ENCODE results near the gene TCOF1. TPM values are rescaled to one million over a fixed set of nuclear protein-coding genes. Genes with fewer than 3 reads are reported as not detected.

The TCOF1 gene
- total and polyA plus RNA-seq, 2 donors (not counting 3 experiments of a cell fraction or from before 2014, with no cell fraction given), result 11.2 to 52.0 TPM

- intact Hi-C loops (cut with micrococcal nuclease) (no loop called here), dilution Hi-C loops (cut with MboI; ENCODE audit: extremely low pct_ligation_motif_present, low sequenced_read_pairs) (no loop called here)
- BruUV-seq (replicated peaks), result no TSS peak
- H4K20me1 ChIP-seq (replicated peaks; ENCODE audit: control insufficient read depth, extremely low read depth, insufficient read depth, low read length), result no peaks in the 10 kb centered on the region
- CTCF ChIA-PET, result interaction anchor here (1.5 kb wide), 1 partner anchor 9 kb away, joined by 4 read pairs; no protein-coding TSS in a partner anchor
- no peaks in the 10 kb centered on the region for H3K9me3 ChIP-seq (replicated peaks; ENCODE audit: control insufficient read depth, insufficient read depth, low read length)
- H3K4me1 ChIP-seq (ENCODE audit: control insufficient read depth, extremely low read depth, insufficient read depth, low read length), result no peaks in the 10 kb centered on the region
- H3K79me2 ChIP-seq (ENCODE audit: control insufficient read depth, insufficient read depth, low read length), result no peaks in the 10 kb centered on the region
- no peak overlapping the region for H3K27ac ChIP-seq (ENCODE audit: insufficient read depth, low read depth, low read length)
- FAIRE-seq, result no peak
- TF ChIP-seq POLR2A (IDR thresholded peaks at IDR 0.05; ENCODE audit: low read depth, low read length) (no peak), FOS (IDR thresholded peaks at IDR 0.05; ENCODE audit: borderline replicate concordance, insufficient read depth, low read length) (no peak), POLR2AphosphoS5 (IDR thresholded peaks at IDR 0.05; ENCODE audit: insufficient read depth, low read depth, low read length) (no peak), CTCF (IDR thresholded peaks at IDR 0.05; ENCODE audit: extremely low read depth in 1 of 2, insufficient read depth in 1 of 2, low read depth in 1 of 2, low read length in 2 of 2) (no peak), MYC (IDR thresholded peaks at IDR 0.05; ENCODE audit: low read depth, low read length) (no peak), MAX (IDR thresholded peaks at IDR 0.05; ENCODE audit: insufficient read depth, insufficient read length) (no peak), EZH2 (IDR thresholded peaks at IDR 0.05; ENCODE audit: borderline replicate concordance, low read depth, low read length, severe bottlenecking) (no peak), JUN (IDR thresholded peaks at IDR 0.05; ENCODE audit: borderline replicate concordance, insufficient read depth, insufficient read length, low read depth) (no peak), GATA2 (IDR thresholded peaks at IDR 0.05; ENCODE audit: insufficient read depth, insufficient read length, low read depth, low read length) (no peak)
- DNase-seq (ENCODE audit: low read depth, low spot score), result no peak
- H3K9me1 ChIP-seq (replicated peaks; ENCODE audit: control insufficient read depth, extremely low read depth, insufficient read depth, low read length), result no peaks in the 10 kb centered on the region
- H2AFZ ChIP-seq (ENCODE audit: low read depth, low read length), result no peak overlapping the region
- no peak overlapping the region for H3K4me2 ChIP-seq (ENCODE audit: insufficient read depth, low read length)
- no peak overlapping the region for H3K9ac ChIP-seq (replicated peaks; ENCODE audit: extremely low read depth, insufficient read depth, low read length)
- no peaks in the 10 kb centered on the region for H3K36me3 ChIP-seq (ENCODE audit: control insufficient read depth in 2 of 2, extremely low read depth in 1 of 2, insufficient read depth in 2 of 2, low read length in 2 of 2)
- no peak overlapping the region for H3K4me3 ChIP-seq (replicated peaks in 1 of 3; ENCODE audit: insufficient read depth in 1 of 3, low read depth in 1 of 3, low read length in 3 of 3)
- POLR2A ChIA-PET, result no interaction called here
- H3K27me3 ChIP-seq (ENCODE audit: control insufficient read depth in 2 of 2, insufficient read depth in 2 of 2, low read length in 2 of 2), result peaks cover 2 to 3% of the 10 kb centered on the region in 2 experiments
Measured at GRCh38 chr5:150341989-150342388, 15.5 kb upstream of the TCOF1 start.

All from endothelial cell of umbilical vein (primary cell).